Natural killer cell (primary cell): ENCODE data around the gene DSCAML1. TPM values are rescaled to one million over a fixed set of nuclear protein-coding genes. Genes with fewer than 3 reads are reported as not detected.

ENCODE experiments used
- ATAC-seq, 3 donors: fragments of 150-1000 bp in 2 of 3; fragments of 200-7000 bp in 1 of 3; cut with Tn5 transposase; 1 replicate in 1 of 3; 2 replicates in 2 of 3; pipeline ENCODE4 v1.10.0; 2021; ENCODE audit warnings: mild to moderate bottlenecking in 2 of 3, moderate library complexity in 2 of 3
- DNase-seq, 2 donors: peaks; one replicate each; pipeline versions ENCODE4 v3.0.0 to v3.0.0-alpha.2; 2013 to 2021; ENCODE audit warnings: mixed read lengths in 1 of 2
- H3K27ac ChIP-seq: one replicate; pipeline ENCODE4 v1.5.1; 2013; ENCODE audit warnings: mild to moderate bottlenecking, low read length
- H3K27me3 ChIP-seq: one replicate; pipeline ENCODE4 v1.6.1; 2013; ENCODE audit warnings: low read length; ENCODE audit not compliant: control insufficient read depth, insufficient read depth
- H3K36me3 ChIP-seq: one replicate; pipeline ENCODE4 v1.6.1; 2013; ENCODE audit warnings: low read length; ENCODE audit not compliant: control insufficient read depth, insufficient read depth
- H3K4me1 ChIP-seq: one replicate; pipeline ENCODE4 v1.6.1; 2013; ENCODE audit warnings: low read length; ENCODE audit not compliant: control insufficient read depth, insufficient read depth
- H3K4me3 ChIP-seq: one replicate; pipeline ENCODE4 v1.5.1; 2013; ENCODE audit warnings: low read length
- H3K9me3 ChIP-seq: one replicate; pipeline ENCODE4 v1.6.1; 2013; ENCODE audit warnings: low read length; ENCODE audit not compliant: control insufficient read depth, insufficient read depth
- H3K27ac Mint-ChIP-seq, 2 donors: one replicate each; pipeline ENCODE4 v1.8.0; 2022; ENCODE audit warnings: mild to moderate bottlenecking in 2 of 2, mixed read lengths in 2 of 2, moderate library complexity in 1 of 2
- H3K27me3 Mint-ChIP-seq, 2 donors: one replicate each; pipeline ENCODE4 v1.8.0; 2022; ENCODE audit warnings: low read depth in 2 of 2, mixed read lengths in 2 of 2
- H3K36me3 Mint-ChIP-seq: one replicate; pipeline ENCODE4 v1.8.0; 2022; ENCODE audit warnings: mixed read lengths
- H3K4me1 Mint-ChIP-seq, 2 donors: one replicate each; pipeline ENCODE4 v1.8.0; 2022; ENCODE audit warnings: mixed read lengths in 2 of 2
- H3K4me3 Mint-ChIP-seq: one replicate; pipeline ENCODE4 v1.8.0; 2022; ENCODE audit warnings: mild to moderate bottlenecking, moderate library complexity, mixed read lengths
- H3K9me3 Mint-ChIP-seq, 2 donors: one replicate each; pipeline ENCODE4 v1.8.0; 2022; ENCODE audit warnings: mixed read lengths in 2 of 2
- WGBS: methylation state at CpG from one replicate; pipeline ENCODE4 v1.1.7; 2013; ENCODE audit warnings: missing lambda C conversion rate; ENCODE audit not compliant: insufficient coverage; 5-methylcytosine and 5-hydroxymethylcytosine counted together
- intact Hi-C: fragments of 100-400 bp; cut with micrococcal nuclease; formaldehyde crosslinking; loops from one replicate; pipeline ENCODE4 v1.14.2; 2022
- total RNA-seq, 4 donors: library from RNA; stranded (reverse); fragments of 120-200 nt in 1 of 4; gene quantifications; one replicate each; pipeline versions ENCODE4 v1.2.3 to v1.2.4, GENCODE V29; 2013 to 2022
- TF ChIP-seq, protein P1 (sequence below): fragments of 200-600 bp; IDR thresholded peaks from one replicate; pipeline ENCODE4 v1.8.0; 2022; ENCODE audit warnings: antibody characterized with exemption

Gene DSCAML1
- total RNA-seq, 3 donors from 2014 or later (not counting 1 experiment from before 2014, with no cell fraction given) = 0.66 TPM; not detected in 2

DNA sequence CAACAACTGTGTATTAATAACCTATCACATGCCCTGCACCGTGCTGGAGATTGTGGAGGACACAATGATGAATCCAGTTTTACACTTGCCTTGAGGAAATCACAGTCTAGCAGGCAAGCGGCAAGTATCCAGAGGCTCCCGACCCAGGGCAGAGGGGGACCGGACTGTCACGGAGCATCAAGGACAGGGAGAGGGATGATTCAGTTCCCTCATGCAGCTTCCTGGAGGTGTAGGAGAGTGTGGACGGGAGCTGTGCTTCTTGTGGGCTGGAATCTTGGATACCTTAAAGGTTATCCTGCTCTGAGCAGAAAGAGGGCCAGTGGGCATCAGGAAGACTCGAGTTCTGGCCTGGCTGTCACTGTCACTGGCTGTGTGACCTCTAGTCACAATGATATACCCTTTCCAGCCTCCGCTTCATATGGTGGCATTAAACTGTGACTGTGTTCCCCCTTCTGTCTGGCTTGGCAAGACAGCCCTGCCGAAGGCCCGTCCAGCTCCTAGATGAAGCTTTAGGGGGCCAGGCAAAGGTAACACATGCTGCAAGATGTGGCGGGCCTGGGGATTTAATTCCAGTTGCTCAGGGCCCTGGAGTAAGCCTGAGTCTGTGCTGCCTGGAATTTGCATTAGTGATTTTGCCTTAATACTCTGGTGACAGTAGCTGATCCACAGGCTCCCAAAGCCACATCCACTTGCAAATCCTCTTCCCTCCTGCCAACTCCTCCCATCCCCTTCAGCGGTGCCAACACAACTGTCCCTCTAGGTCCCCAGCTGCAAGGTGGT is 162.8 kb downstream of the DSCAML1 start:
- no peak overlapping the region for H3K4me3 Mint-ChIP-seq
- DNase-seq = no peak
- H3K9me3 ChIP-seq = no peaks in the 10 kb centered on the region
- no peaks in the 10 kb centered on the region for H3K4me1 ChIP-seq
- no peak overlapping the region for H3K27ac Mint-ChIP-seq
- WGBS = 90% methylated on average over 12 of the region's 12 CpGs
- H3K27ac ChIP-seq = no peak overlapping the region
- intact Hi-C loops = no loop called here
- TF ChIP-seq, protein P1, sequence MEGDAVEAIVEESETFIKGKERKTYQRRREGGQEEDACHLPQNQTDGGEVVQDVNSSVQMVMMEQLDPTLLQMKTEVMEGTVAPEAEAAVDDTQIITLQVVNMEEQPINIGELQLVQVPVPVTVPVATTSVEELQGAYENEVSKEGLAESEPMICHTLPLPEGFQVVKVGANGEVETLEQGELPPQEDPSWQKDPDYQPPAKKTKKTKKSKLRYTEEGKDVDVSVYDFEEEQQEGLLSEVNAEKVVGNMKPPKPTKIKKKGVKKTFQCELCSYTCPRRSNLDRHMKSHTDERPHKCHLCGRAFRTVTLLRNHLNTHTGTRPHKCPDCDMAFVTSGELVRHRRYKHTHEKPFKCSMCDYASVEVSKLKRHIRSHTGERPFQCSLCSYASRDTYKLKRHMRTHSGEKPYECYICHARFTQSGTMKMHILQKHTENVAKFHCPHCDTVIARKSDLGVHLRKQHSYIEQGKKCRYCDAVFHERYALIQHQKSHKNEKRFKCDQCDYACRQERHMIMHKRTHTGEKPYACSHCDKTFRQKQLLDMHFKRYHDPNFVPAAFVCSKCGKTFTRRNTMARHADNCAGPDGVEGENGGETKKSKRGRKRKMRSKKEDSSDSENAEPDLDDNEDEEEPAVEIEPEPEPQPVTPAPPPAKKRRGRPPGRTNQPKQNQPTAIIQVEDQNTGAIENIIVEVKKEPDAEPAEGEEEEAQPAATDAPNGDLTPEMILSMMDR = no peak
- H3K27me3 Mint-ChIP-seq = peaks cover 0 to 9% of the 10 kb centered on the region in 2 donors
- no peaks in the 10 kb centered on the region for H3K36me3 ChIP-seq
- no peaks in the 10 kb centered on the region for H3K27me3 ChIP-seq
- H3K4me3 ChIP-seq = no peak overlapping the region
- ATAC-seq = no peak
- no peaks in the 10 kb centered on the region for H3K9me3 Mint-ChIP-seq
- H3K36me3 Mint-ChIP-seq = no peaks in the 10 kb centered on the region
- no peaks in the 10 kb centered on the region for H3K4me1 Mint-ChIP-seq

DNA sequence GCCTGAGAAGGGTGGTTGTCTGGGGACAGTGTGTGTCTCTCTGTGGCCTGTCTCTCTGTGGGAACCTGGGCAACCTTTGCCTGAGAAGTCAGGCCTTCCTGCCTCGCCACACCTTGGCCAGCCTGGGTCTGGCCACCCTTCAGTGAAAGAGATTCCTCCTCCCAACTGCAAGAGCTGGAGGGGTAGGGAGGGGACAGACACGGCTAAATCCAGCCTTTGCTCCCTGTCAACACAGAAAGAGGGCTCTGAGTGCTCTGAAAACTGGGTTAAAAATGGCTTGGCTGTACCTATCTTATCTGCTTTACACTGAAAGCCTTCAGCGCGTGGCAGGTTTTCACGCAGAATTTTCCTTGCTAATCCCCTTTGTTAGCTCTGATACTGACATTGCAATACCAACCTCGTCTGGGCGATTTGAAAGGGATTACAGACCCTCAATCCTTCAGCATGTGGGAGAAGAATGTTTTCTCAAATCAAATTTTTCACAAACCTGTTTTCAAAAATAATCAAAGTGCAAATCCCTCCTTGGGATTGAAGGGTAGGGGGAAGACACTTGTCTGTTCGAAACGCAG is 163.7 kb downstream of the DSCAML1 start:
- no peak overlapping the region for H3K4me3 ChIP-seq
- ATAC-seq (no peak), DNase-seq (no peak)
- peaks cover 0 to 6% of the 10 kb centered on the region in 2 donors for H3K27me3 Mint-ChIP-seq
- TF ChIP-seq, protein P1 = no peak
- WGBS = 88% methylated on average over 8 of the region's 9 CpGs
- H3K36me3 Mint-ChIP-seq = no peaks in the 10 kb centered on the region
- H3K4me3 Mint-ChIP-seq = no peak overlapping the region
- H3K9me3 Mint-ChIP-seq = no peaks in the 10 kb centered on the region
- no peaks in the 10 kb centered on the region for H3K27me3 ChIP-seq
- intact Hi-C loops = no loop called here
- no peak overlapping the region for H3K27ac ChIP-seq
- H3K27ac Mint-ChIP-seq = no peak overlapping the region
- no peaks in the 10 kb centered on the region for H3K9me3 ChIP-seq
- no peaks in the 10 kb centered on the region for H3K36me3 ChIP-seq
- H3K4me1 Mint-ChIP-seq = no peaks in the 10 kb centered on the region
- no peaks in the 10 kb centered on the region for H3K4me1 ChIP-seq

DNA sequence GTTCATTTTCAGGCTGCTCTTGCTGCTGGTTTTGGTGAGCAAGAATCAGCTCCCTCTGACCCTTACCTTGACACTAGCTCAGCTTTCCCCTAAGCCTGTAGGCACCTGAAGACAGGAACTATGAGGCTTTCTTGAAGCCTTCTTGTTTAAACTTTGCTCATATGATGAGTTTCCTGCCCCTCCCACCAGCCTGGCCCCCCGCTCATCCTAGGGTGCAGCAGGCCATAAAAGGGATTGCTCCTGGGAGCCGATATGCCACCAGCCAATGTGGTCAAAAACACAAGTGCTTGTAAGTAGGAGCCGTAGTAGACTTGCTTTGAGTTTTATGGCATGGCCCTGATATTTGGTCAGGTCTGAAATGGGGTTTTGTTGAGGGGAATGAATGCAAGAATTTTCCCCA is 164.7 kb downstream of the DSCAML1 start:
- Histone ChIP-seq H3K36me3 (no peaks in the 10 kb centered on the region), H3K9me3 (no peaks in the 10 kb centered on the region), H3K27ac (no peak overlapping the region), H3K27me3 (no peaks in the 10 kb centered on the region), H3K4me3 (no peak overlapping the region), H3K4me1 (no peaks in the 10 kb centered on the region)
- H3K36me3 Mint-ChIP-seq = no peaks in the 10 kb centered on the region
- H3K27ac Mint-ChIP-seq = no peak overlapping the region
- intact Hi-C loops = no loop called here
- TF ChIP-seq, protein P1 = no peak
- H3K27me3 Mint-ChIP-seq = peaks cover 9% of the 10 kb centered on the region in 2 donors
- H3K4me1 Mint-ChIP-seq = no peaks in the 10 kb centered on the region
- DNase-seq (no peak), ATAC-seq (no peak)
- H3K9me3 Mint-ChIP-seq = no peaks in the 10 kb centered on the region
- 95% methylated on average over 3 of the region's 3 CpGs for WGBS
- no peak overlapping the region for H3K4me3 Mint-ChIP-seq
